HG03159 (cell line): ENCODE measurements around the gene LATS2.
"Not testable (repeated sequence)": the region's sequence is repeated elsewhere in the genome, so short reads cannot be mapped to it uniquely, and the experiment has no call there.

Experiments used
- ATAC-seq: cut with Tn5 transposase; IDR thresholded peaks from one replicate; pipeline ENCODE4 v1.9.1; 2021; ENCODE audit warnings: mild to moderate bottlenecking, moderate library complexity; ENCODE audit not compliant: unreplicated experiment

Gene LATS2

GRCh38 chr13:21075379-21076249 lies 14.2 kb upstream of the LATS2 start:
- ATAC-seq, result no peak

GRCh38 chr13:21075011-21075378 lies 13.6 kb upstream of the LATS2 start:
- no peak for ATAC-seq

GRCh38 chr13:21074546-21074945 lies 13.2 kb upstream of the LATS2 start:
- ATAC-seq, result no peak

GRCh38 chr13:21071924-21072323 lies 10.5 kb upstream of the LATS2 start:
- ATAC-seq, result no peak

- no peak for ATAC-seq
Measured at GRCh38 chr13:21071015-21071414, 9.6 kb upstream of the LATS2 start.

GRCh38 chr13:21069561-21070004 lies 8.2 kb upstream of the LATS2 start:
- ATAC-seq, result no peak

- ATAC-seq, result no peak
Measured at GRCh38 chr13:21067848-21068247, 6.5 kb upstream of the LATS2 start.

GRCh38 chr13:21066946-21067345 lies 5.6 kb upstream of the LATS2 start:
- no peak for ATAC-seq

- no peak for ATAC-seq
Measured at GRCh38 chr13:21065686-21066085, 4.3 kb upstream of the LATS2 start.

GRCh38 chr13:21063031-21063430 lies 1.6 kb upstream of the LATS2 start:
- ATAC-seq, result no peak

- peak; percentile 19 for ATAC-seq
Measured at GRCh38 chr13:21060338-21061028, 903 bp downstream of the LATS2 start.

GRCh38 chr13:21059641-21060337 lies 1.6 kb downstream of the LATS2 start:
- ATAC-seq, result no peak

- no peak for ATAC-seq
Measured at GRCh38 chr13:21058361-21058760, 3.0 kb downstream of the LATS2 start.

- ATAC-seq, result no peak
Measured at GRCh38 chr13:21055511-21056045, 5.8 kb downstream of the LATS2 start.

- no peak for ATAC-seq
Measured at GRCh38 chr13:21055016-21055415, 6.4 kb downstream of the LATS2 start.

- no peak for ATAC-seq
Measured at GRCh38 chr13:21054313-21054712, 7.1 kb downstream of the LATS2 start.

GRCh38 chr13:21053231-21053630 lies 8.2 kb downstream of the LATS2 start:
- ATAC-seq, result no peak

- no peak for ATAC-seq
Measured at GRCh38 chr13:21051675-21052074, 9.7 kb downstream of the LATS2 start.

- no peak for ATAC-seq
Measured at GRCh38 chr13:21050288-21051197, 10.8 kb downstream of the LATS2 start.

GRCh38 chr13:21049731-21050130 lies 11.7 kb downstream of the LATS2 start:
- ATAC-seq, result not testable (repeated sequence)
